NCI-H510A (cell line): ENCODE data around the gene RGS12.

Experiments
- DNase-seq: peaks from one replicate; lab custom pipeline; 2025; lab: John Stamatoyannopoulos, UW

The RGS12 gene

DNA sequence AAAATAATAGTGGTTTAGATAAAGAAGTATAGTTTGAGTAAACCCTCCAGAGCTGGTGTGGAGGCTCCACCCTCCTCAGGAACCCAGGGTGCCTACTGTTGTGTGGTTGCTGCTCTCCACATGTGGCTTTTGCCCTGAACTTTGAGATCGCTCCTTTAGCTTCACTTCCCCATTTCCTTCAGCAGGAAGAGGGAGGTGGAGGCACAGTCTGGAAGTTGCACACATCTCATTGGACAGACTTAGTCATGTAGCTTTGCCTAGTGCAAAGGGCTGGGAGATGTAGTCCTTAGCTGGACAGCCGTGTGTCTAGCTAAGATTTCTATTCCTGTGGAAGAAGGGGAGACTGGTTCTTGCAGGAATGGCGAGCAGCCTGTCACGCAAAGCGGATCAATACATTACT, 37.9 kb downstream of the RGS12 start:
- no peak for DNase-seq

DNA sequence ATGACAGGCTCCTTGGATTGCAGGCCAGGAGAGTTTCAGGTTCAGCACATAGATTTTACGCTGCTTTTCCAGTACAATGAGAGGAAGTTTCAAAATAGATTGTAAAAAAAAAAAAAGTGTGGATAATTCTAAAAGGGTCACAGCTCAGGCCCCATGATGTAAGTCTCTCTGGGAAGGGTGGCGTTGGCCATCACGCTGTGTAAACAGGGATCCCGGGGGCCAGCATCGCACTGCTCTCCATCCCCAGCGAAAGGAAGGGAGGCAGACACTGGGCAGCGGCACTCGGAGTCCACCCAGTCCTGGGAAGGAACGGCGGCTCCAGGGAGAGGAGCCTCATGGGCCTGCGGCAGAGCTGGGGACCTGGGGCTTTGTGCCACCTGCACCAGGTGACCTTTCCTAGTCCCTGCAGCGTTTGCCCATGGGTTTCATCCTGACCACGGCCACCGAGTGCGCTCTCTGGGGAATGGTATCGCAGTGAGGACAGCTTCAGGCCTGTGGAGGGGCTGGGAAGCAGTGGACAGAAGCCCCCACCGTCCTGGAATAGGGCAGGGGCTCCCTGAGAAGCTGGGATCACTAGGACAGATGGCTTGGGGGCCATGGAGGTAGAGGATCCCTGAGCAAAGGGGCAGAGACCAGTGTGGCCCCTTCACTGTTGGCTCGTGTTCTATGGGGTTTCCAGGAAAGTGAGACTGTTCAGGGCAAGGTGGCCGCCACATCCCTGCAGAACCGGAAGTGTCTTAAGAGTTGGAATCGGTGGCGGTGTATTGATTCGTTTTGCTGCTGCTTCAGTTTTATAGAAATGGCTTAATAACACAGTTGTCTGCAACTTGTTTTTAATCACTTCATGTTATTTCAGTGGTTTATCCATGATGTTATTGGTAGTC, 38.9 kb downstream of the RGS12 start:
- no peak for DNase-seq

DNA sequence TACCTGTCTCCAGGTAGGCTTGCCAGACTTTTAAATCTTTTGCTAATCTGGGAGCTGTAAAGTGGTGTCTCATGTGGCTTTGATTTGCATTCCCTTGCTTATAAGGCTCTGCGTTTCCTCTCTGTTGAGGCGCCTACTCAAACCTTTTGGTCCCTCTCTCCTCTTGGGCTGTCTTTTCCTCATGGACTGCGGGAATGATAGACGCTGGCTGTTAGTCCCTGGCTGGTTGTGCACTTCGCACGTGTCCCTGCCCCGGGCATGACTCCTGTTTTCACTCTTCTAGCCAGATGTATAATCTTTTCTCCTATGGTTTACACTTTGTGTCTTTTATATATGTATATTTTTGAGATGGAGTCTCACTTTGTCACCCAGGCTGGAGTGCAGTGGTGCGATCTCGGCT, 39.7 kb downstream of the RGS12 start:
- DNase-seq, result no peak

DNA sequence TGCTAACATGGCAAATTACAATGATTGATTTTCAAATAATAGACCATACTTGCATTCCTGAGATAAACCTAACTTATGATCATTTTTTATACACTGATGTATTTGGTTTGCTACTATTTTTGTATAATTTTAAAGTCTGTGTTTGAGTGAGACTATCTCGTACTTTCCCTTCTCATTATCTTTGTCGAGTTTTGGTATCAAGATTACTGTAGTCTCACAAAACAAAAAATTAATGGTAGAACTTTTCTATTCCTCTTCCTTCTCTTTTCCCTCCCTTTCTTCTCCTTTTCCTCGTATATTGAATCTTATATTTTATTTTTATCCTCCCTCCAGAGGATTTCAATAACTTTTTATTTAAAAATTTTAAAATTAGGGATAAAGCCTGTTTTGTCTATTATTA, 41.5 kb downstream of the RGS12 start:
- no peak for DNase-seq

- no peak for DNase-seq
Observed at GRCh38 chr4:3335385-3335784, 42.6 kb downstream of the RGS12 start.

DNA sequence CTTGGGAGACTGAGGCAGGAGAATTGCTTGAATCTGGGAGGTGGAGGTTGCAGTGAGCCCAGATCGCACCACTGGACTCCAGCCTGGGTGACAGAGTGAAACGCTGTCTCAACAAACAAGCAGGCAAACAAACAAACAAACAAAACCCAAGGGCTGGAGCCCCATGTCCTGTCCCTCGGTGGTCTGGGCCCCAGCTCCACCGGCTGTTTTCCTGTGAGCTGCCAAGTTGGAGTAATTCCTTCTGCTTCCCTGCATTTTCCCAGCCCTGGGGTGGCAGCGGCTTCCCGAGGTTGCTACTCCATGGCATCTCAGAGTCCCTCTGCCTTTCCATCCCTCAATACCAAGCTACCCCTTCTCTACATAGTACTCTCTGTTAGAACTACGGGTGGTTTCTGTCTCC, 43.2 kb downstream of the RGS12 start:
- DNase-seq, result no peak

DNA sequence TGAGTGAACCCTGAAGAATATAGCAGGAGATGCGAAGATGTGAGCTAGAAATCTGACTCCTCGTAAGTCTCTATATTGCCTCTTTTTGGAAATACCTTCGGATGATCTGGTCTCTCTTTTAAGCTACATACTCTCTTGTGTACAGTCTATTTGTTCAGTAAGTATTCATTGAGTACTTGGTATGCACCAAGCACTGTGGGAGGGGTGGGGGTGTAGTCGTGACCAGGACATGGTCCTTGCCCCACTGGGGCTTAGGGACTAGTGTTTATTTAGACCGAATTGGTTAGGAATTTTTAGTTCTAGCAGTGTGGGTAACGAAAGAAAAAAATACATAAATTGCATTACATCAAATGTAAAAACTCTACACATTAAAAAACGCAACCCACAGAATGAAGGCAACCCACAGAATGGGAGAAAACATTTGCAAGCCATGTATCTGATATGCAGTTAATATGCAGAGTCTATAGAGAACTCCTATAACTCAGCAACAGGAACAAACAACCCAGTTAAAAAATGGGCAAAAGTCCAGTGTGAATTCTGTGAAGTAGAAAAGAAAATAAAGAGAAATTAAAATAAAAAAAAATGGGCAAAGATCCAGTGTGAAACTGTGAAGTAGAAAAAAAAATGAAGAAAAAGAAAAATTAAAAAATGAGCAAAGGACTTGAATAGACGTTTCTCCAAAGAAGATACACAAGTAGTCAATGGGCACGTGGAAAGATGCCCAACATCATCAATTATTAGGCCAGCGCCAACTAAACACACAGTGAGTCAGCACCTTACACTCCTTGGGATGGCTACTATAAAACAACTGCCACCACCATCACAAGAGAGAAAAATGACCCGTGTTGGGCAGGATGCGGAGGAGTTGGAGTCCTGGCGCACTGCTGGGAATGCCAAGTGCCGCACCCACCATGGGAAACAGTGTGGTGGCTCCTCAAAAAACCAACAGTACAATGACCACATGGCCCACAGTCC, 43.8 kb downstream of the RGS12 start:
- no peak for DNase-seq

GRCh38 chr4:3337357-3337732, 44.5 kb downstream of the RGS12 start:
- DNase-seq, result no peak

- no peak for DNase-seq
Observed at GRCh38 chr4:3337811-3338210, 45.0 kb downstream of the RGS12 start.

DNA sequence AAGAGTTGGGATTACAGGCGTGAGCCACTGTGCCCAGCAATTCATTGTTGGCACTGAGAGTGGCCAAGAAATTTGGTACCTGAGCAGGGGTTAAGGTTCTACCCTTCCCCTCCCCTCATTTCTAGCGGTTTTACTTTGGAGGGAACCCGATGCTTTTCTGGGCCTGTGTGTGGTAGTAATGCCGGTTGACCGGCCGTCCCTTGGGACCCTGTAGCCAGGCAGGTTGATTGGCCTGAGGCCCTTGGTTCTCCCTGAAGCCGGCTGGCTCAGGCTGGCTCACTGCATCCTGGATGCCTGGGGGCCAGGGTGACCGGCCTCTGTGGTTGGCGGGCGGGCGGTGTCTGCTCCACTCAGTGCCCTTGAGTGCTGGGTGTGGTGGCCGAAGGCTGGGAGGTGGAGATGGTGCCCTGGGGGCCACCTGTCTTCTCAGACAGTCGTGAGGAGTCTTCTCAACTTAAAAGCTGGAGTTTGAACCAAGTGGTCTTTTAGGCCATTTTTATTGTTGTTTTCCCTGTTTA, 45.6 kb downstream of the RGS12 start:
- no peak for DNase-seq

GRCh38 chr4:3338976-3339531, 46.2 kb downstream of the RGS12 start:
- DNase-seq, result no peak

- no peak for DNase-seq
Observed at GRCh38 chr4:3339577-3339976, 46.8 kb downstream of the RGS12 start.

DNA sequence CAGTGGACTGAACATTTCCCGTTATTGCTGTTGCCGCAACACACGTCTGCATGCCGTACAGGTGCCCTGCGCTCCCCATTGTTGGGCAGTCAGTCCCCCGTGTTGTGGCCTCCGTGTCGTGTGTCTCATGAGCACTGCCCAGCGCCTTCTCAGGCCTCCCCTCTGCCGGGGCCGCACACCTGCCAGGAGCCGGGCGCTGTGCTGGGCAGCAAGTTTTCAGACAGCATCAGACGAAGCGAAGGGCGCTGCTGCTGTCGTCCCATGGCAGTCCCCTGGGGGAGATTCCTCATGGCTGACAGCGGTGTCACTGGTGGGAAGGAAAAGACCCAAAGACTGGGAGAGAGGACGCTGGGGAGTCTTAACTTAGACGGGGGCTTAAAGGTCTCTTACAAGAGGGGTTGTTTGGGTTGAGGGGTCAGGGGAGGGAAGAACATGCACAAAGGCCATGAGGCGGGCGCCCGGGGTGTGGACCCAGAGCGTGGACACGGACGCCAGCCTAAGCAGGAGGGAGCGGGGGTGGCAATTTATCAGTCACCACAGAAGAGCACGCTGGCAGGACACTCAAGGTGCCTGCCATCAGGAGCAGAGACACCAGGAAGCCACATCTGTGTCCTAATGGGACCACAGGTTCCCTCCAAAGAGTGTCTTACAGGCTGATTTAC, 47.3 kb downstream of the RGS12 start:
- no peak for DNase-seq

DNA sequence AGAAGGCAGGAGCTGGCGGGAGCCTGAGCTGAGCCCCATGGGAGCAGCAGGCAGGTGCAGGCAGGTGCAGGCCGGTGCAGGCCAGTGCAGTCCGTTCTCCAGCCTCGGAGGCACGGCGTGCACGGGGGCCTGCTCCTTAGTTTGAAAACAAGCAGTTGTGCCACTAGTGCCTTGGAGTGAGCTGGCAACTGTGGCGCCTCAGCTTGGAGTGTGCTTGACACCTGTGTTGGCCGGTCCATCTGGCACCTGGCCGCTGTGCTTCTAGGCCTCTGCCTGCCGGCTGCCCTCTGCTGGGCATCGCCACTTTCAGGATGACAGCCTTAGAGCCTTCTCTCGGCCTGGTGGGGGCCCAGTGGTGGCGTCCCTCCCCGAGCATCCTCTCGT, 47.9 kb downstream of the RGS12 start:
- peak; percentile 54 for DNase-seq

DNA sequence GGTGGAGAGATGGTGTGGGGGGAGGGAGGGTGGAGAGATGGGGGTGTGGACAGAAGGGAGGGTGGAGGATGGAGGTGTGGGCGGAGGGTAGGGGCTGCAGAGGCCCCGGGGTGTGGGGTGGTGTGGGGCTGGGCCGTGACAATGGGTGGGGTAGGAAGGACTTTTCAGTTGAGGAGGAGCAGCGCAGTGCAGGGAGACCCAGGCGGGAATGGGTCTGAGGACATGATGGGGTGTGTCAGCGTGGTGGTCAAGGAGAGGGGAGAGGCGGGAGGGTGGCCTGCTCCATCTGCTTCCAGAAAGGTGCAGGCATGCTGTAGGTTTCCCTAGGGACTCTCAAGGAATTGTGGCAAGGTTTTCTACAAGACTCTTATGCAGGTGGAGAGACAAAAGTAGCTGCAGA, 48.9 kb downstream of the RGS12 start:
- no peak for DNase-seq

- DNase-seq, result no peak
Observed at GRCh38 chr4:3342182-3342854, 49.5 kb downstream of the RGS12 start.
